IPS DF 19.7 (cell line): ENCODE results near the gene PTPRD.

ENCODE experiments used
- DNase-seq: peaks from one replicate; pipeline ENCODE4 v3.0.0-alpha.2; 2013; ENCODE audit warnings: low read depth, low spot score

PTPRD gene

DNA sequence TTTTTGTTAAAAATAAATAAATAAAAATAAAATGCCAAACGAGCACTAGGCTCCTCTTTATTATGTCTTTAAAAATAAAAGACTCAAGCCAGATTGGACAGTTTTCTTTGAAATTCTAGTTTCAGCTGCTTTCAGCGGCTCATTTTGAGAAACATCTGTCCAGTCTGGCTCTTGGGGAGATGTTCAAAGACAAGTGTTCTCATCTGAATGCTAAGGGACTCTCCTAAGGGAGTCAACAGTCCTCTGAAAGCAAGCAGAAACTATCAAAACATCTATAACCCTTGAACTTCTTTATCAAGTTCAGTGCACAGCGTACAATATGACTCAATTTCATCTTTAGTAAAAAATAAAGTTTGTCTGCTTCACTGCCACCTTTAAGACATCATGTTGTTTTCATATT is 1927.0 kb downstream of the PTPRD start:
- DNase-seq: no peak

DNA sequence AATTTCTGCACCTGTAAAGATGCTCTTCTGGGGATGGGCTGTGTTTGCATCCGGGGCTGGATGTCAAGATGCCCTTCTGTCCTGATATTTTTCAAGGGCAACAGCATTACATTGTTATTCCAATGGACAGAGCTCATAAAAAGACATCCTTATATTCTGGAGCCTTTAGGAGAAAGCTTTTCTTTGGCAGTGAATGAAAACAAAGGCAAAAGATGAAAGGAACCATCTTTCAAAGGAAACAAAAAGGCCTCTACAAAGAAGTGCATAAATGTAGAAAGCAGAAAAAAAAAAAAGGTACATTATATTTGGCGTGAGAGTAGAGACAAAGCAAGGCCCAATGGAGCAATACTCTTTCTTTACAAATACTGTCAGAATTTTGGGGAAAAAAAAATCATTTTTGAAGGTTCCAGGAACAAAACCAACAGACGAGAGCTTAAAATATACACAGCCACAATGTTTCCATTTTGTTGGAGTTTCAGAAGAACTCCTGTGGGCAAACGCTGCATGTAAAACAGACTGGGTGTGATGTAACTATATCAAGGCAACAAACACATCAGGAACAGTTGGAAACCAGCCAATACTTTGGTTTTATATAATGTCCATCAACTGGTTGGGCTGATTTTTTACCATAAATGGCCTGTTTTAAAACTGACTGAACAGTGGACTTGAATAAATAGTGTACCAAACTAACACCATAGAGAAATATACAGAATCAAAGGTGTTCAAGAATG is 1927.7 kb downstream of the PTPRD start:
- DNase-seq: no peak

DNA sequence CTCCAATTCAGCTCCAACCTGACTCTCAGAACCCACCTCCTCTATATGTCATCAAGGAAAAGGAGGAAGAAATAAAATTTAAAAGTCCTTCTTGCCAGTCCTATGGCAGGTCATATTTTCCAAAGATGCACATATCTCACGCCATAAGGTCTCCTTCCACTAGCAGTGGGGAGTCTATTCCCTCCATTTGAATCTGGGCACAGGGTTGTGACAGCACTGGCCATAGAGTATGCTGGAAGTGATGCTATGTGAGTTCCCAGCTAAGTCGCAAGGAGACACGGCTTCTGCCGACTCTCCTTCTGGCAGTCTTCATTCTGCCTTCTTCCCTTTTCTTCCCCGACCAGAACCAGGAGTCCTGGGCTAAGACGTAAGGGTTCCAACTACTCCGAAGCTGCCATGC is 1929.3 kb downstream of the PTPRD start:
- no peak for DNase-seq

DNA sequence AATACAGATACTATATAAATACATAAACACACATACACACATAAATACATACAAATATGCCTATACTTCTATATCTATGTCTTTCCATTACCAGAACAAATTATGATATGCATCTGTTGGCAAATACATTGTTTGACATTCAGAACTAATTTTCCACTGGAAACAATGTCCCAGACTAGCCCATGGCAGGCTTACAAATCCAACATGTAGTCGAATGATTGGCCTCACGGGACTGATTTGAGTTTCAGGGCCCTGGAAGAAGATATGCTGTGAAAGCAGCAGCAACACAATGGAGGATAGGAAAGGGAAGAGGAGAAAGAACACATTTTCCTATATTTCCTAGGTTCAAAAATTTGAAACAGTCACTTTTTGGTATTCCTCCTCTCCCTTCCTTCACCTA is 1932.1 kb downstream of the PTPRD start:
- no peak for DNase-seq

DNA sequence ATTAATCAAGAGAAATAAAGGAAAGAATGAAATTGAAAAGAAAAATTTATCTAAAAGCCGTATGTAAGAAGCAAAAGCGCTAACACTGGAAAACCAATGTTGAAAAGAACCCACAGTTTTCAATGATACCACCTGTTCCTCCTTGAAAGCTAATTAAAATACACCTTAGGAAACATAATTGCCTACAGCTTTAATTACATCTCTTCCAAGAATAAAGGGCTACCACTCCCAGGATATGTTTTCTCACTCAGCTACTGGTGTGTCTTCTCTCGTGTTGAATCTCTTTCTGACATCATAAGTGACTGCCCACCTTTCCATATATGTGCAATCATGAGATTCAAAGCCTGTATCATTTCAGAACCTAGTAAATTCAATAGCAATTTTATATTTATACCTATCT is 1932.6 kb downstream of the PTPRD start:
- no peak for DNase-seq

DNA sequence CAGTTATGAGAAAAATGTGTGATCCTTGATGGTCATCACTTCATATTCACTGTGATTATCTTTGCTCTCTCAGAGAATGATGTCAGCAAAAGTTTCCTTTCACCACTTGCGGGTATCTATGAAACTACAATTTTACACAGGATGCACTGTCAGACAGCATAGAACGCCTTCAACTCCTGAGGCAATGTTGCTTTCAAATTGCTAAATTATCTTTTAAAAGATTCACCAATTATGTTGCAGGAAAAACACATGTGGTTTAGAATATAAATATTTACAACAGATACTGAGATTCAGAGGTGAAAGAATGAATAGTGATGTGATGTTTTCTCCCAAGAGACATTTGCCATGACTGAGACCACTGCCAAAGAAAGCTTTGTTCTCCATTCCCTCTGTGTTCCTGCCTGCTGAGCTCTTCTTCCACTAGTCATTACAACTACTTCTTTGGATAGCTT is 1933.4 kb downstream of the PTPRD start:
- DNase-seq: no peak

DNA sequence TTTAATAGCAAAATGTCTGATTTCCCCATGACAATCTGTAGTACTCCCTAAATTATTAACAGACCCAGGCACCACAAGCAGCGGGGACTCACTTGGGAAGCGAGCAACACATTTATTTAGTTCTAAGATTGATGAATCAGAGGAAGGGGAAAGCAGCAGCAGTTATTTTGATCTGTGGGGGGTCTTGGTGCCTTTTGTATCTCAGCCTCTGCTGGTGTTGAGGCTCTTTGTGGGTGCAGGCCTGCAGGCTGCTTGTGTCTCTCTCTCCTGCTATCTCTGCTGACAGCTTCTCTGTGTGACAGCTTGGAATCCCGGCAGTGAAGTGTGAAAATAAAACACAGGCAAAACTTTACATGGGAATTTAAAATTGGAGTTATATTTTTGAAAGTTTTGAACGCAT is 1935.1 kb downstream of the PTPRD start:
- DNase-seq: no peak

DNA sequence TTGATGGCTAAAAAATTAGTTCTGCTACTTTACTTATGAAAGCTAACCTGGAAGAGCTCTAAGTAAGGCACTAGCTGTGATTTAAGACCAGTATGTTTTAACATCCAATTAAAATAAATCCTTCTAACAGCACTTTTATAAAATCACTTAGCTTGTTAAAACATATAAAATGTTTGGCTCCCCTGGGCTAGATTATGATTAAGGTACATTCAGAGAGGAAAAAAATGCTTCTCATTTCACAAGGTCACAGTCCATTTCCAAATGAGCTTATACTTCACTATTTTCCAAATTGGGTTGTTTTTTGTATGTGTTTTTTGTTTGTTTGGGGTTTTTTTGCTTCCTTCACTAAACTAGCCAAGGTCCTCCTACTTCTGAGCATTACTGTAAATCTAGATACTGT is 1938.3 kb downstream of the PTPRD start:
- no peak for DNase-seq

DNA sequence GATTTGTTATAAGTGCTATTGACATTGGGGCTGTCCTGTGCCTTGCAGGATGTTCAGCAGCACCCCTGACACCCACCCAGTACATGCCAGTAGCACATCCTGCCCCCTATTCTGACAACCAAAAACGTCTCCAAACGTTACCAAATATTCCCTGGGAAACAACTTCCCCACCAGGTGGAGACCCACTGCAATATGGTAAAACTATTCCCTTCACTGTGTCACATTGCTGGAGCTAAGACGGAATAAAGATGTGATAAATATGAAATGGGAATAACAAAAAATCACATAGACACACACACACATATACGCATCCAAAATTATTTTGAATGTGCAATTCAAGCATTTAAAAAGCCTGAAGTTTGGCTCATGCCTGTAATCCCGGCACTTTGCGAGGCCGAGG is 1939.0 kb downstream of the PTPRD start:
- DNase-seq: no peak

DNA sequence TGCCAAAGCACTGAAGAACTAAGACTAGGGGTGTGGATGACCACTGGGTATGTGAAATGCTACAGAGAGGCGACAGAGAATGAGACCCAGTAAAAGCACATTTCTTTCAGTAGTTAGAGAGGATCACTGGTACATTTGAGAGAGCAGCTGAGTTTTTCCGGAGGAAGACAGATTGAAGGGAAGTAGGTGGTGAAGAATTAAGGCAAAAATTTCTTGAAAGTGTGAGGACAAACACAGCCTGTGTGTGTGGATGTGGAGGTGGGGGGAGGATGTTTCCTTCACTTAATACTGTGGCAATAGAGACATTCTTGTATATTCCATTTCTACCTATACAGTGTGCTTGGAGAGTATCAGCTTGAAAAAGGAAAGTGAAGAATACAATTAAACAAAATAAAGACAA is 1942.1 kb downstream of the PTPRD start:
- DNase-seq: no peak

DNA sequence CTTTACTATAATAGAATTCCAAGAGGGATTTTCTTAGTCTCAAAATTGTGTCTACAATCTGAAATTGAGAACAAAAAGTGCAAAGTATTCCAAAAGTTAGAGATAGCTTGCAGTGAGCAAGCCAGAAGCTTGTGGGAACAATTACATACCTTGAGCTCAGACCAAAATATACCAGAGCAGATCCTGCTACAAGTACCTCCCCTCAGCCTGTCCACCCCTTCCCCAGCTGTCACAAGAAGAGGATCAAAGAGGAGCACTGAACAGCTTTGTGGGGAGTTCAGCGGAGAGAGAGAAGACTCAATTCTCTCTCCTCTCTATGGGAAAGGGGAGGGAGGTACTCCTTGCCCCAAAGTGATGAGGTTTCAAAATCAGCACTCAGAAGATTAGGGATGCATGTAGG is 1944.1 kb downstream of the PTPRD start:
- no peak for DNase-seq

DNA sequence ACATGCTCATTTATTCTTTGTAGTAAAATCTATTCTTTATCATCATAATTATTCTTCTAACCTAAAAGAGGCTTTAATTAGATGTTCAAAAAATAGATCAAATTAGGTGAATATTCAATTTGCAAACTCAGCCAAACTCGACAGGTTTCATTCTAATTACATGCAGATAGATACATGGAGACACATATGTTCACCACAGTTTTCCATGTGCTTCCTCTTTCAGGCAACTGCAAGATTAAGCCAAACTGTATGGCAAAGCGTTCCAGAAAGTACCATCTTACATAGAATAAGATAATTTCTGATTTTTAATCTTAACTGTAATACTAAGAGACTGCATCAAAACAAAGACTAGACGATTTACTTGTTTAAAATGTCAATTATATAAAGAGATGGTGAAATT is 1944.6 kb downstream of the PTPRD start:
- DNase-seq: no peak

DNA sequence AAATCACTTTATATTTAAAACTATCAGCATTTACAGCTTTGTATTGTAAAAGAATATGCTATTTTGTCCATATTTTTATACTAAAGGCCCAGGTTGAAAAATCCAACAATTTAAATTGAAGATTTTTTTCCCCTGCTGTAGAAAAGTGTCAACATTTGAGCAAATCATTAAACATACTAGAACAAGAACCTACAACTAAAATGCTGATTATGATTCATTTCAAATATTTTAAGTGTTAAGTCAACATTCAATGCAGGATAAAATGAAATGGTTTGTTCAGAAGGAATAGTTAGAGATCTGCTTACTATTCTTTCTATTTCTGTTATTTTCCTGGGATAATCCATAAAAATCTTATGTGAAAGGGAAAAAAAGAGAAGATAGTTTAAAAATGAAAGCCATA is 1946.7 kb downstream of the PTPRD start:
- DNase-seq: no peak

DNA sequence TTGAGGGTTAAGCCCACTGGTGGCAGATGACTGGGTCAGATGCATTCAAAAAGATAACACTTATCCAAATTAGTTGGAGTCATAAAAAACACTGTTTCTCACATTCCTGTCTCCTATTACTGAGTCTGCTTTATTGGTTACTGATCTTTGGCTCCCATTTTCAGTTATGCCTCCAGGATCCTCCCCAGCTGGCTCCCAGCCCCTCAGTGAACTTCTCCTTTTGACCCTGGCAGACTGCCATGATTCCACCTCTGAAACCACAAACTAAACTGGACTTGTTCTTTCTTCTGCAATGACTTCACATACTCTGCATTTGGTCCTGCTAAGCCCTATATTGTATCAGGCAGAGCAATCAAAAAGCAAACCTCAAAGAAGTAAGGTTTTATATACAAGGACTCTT is 1952.4 kb downstream of the PTPRD start:
- DNase-seq: no peak

DNA sequence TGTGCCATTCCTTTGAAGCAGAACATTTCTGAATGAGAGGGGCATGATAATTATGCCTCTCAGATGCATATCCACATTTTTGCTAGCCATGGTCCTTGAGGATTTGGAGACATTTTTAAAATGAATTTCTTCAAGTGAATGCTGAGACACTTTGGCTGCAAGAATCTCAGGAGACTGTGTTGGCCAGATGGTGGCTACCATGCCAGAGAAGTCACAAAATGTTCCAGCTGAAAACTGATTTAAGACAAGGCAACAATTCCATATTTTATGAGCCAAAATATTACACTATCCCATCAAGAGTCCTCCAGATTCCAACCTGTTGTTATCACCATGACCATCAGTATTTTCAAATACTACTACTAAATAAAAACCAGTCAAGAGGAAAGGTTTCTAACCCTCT is 1953.7 kb downstream of the PTPRD start:
- DNase-seq: no peak

DNA sequence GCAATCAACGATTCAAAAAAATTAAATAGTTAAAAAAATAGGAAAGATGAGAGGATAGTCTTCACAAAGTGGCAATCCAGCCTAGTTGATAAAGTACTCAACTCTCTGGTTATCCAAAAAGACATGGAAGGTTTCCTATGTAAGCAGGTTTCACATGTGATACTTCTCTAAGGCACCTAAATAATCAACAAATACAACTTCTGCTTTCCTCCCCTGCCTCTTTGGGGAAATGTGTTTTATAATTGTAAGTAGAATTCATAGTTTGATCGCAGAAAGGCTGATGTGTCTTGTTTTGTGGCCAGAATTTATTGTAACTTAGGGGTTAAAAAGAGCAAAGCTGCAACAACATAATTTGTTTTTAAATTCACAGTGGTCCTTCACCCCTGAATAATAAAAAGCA is 1957.7 kb downstream of the PTPRD start:
- DNase-seq: no peak

DNA sequence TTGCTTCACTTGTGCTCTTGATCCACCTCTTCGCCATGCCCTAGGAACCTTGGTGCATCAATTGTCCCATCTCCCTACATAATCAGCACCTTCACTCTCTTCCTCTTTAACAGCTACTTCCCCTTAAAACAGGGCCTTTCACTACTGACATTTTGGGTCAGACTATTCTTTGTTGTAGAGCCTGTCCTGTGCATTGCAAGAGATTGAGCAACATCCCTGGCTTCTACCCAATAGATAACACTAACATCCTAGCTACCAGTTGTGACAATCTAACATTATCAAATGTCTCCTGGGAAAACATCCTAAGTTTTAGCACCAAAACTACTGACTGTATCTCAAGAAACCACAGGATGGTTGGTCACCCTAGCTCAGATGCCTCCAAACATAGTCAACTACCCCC is 1958.9 kb downstream of the PTPRD start:
- no peak for DNase-seq

DNA sequence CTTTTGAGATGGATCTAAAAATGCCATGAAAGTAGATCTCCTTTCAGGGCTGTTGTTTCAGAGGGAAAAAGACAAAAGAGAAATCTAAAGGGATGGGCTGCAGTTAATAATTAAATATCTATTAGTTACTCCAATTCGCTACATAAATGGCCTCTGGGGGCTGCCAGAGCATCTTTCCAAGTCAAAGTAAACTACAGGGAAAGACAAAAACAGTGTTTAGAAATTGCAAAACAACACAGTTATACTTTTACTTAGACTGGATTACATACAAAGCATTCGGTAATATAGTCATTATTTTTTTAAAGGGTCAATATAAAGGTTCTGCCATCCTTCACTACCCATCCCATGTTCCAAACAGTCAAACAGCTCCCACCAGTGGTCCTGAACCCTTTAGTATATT is 1959.7 kb downstream of the PTPRD start:
- DNase-seq: no peak

DNA sequence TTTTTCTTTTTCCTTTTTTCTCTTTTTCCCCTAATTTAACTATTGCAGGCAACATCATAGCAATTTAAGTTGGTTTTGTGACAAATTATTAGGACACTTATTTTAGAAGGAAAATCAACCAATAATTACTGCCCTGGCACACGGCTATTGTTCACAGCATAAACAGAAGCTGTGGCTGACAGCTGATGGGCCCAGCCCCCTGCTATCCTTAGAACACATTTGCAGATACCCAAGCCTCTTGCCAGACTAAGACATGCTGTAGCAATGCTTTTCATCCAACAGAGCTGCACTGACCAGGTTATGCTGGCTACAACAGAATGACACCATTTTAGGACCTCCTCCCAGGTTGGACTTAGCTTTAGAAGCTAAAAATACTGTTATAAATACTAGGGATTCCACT is 1960.5 kb downstream of the PTPRD start:
- no peak for DNase-seq

DNA sequence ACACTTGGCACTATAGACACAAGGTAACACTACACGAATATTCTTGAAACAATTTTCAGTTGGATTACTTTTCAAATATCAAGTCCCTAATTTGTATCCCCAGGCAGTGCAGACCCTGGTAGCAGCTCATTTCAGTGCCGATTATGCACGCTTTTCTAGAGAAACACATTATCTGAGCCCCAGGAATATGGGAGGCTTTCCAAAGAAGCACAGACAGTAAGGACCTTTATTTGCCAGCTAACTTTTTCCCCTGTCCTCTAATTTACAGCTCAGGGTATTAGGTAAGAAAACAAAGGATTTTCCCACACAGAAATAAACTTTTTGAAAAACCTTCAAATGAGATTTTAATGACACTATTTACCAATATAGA is 1961.0 kb downstream of the PTPRD start:
- no peak for DNase-seq

DNA sequence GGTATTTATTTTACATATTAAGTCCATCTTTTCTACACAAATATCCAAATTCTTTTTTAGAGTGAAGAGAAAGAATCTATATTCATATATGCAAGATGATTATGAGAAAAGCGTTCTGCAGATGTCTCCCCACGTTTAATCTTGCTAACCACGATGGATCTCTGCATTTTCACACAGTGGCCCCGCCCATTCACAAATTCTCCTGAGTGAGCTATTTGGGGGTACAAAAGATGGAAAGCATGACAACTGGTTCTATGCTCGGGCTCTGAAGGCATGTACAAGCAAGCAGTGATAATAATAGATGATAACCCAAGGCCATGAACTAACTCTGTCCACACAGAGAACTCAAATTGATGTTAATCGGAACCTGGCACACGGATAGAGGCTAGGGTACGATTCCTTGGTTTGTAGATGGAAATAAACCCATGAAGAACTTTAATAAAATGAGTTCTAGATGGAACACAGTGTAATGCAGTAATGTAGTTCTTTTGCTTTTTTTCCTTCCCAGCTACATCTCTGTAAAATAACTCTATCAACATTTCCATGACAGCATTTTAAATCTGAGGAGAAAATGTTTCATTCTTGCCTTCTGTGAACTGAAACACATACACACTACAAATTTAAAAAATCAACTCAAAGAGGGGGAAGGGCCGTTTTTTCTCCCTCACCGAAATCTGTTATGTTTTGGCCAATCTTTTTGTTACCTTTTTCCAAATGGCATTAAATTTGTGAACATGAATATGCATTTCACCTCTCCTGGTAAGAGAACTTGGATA is 1961.5 kb downstream of the PTPRD start:
- no peak for DNase-seq

DNA sequence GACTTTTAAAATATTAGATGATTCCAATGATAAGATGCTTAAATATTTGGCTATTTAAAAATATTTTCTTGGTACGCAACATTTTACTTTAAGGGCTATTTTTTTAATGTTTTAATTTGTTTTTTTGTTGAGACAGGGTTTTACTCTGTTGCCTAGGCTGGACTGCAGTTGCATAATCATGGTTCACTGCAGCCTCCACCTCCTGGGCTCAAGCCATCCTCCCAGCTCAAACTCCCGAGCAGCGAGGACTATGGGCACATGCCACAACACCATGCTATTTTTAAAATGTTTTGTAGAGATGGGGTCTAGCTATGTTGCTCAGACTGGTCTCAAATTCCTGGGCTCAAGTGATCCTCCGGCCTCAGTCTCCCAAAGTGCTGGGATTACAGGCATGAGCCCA is 1963.0 kb downstream of the PTPRD start:
- no peak for DNase-seq

DNA sequence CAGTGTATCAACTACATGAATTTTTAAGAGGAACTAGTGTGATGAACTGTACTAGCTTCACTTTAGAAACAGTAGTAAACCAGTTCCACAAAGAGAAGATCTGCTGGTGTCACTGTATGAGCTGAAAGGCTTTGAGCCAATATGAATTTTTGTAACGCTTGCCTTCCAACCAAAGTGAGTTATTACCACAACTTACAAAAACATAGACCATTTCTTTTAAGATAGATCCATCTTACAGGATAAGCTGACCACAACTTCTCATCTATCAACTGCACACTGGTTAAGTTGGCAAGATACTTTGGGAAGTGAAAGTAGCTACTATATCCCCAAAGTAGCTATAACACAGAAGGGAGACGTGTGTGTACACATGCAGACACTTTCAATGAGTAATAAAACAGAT is 1963.6 kb downstream of the PTPRD start:
- no peak for DNase-seq
